ENCODE measurements around the gene PER2. TPM values are rescaled to one million over a fixed set of nuclear protein-coding genes. Genes with fewer than 3 reads are reported as not detected.

Gene PER2
- total and polyA plus RNA-seq, 9 of the 15 experiments (the other 6 are each of a cell fraction or from before 2014, with no cell fraction given) = 1.1 to 10.3 (median 2.9) TPM

GRCh38 chr2:238238766-238239542 lies 49.5 kb downstream of the PER2 start (continued):
- no peak for TF ChIP-seq PBX2 (CRISPR knock-in tag; IDR thresholded peaks at IDR 0.05; ENCODE audit: low read depth)
- TF ChIP-seq PBX2 (tag; conservative IDR thresholded peaks at IDR 0.05; ENCODE audit: low read depth) = no peak
- TF ChIP-seq NCOA2 (IDR thresholded peaks at IDR 0.05; ENCODE audit: partially characterized antibody in 2 of 2) = no peak
- TF ChIP-seq RBM22 (IDR thresholded peaks at IDR 0.05; ENCODE audit: low read depth, low read length, poor library complexity, severe bottlenecking) = peak; percentile 64
- TF ChIP-seq SREBF1 (IDR thresholded peaks at IDR 0.05; ENCODE audit: borderline replicate concordance, low read depth, low read length) = no peak
- no peak for TF ChIP-seq SMARCB1 (IDR thresholded peaks at IDR 0.05; ENCODE audit: insufficient read length, low read depth)
- TF ChIP-seq BRCA1 (IDR thresholded peaks at IDR 0.05) = no peak
- no peak for TF ChIP-seq BRCA1 (CRISPR knock-in tag; IDR thresholded peaks at IDR 0.05)
- no peak for TF ChIP-seq SFPQ (IDR thresholded peaks at IDR 0.05; ENCODE audit: low read depth, low read length)
- no peak for TF ChIP-seq CEBPZ (IDR thresholded peaks at IDR 0.05; ENCODE audit: borderline replicate concordance, low read depth, low read length)
- TF ChIP-seq FOXM1 (IDR thresholded peaks at IDR 0.05; ENCODE audit: low read depth) = no peak
- peak; percentile 94; the same call in 1 of the 2 replicates for TF ChIP-seq FOXM1 (CRISPR knock-in tag; IDR thresholded peaks at IDR 0.05; ENCODE audit: low read depth)
- peak; percentile 99 for TF ChIP-seq MAX (CRISPR knock-in tag; IDR thresholded peaks at IDR 0.05)
- no peak for TF ChIP-seq CGGBP1 (CRISPR knock-in tag; IDR thresholded peaks at IDR 0.05)
- TF ChIP-seq ZNF644 (tag; IDR thresholded peaks at IDR 0.05; ENCODE audit: low read depth) = no peak
- no peak for TF ChIP-seq MAFG (tag; conservative IDR thresholded peaks at IDR 0.05)
- TF ChIP-seq CREB1 (IDR thresholded peaks at IDR 0.05) = no peak
- TF ChIP-seq CREB1 (CRISPR knock-in tag; IDR thresholded peaks at IDR 0.05) = peak; percentile 77
- no peak for TF ChIP-seq FOSL1 (tag; conservative IDR thresholded peaks at IDR 0.05)
- TF ChIP-seq NR1H2 (CRISPR knock-in tag; IDR thresholded peaks at IDR 0.05) = peak; percentile 47; the same call in 1 of the 2 replicates

All from K562 (cell line).